Measurements from ENCODE around the gene RMRP. TPM values are rescaled to one million over a fixed set of nuclear protein-coding genes. Genes with fewer than 3 reads are reported as not detected.

Gene RMRP
- total and polyA plus RNA-seq, 10 of the 15 experiments (the other 5 are each of a cell fraction or from before 2014, with no cell fraction given), result 12.0 to 42,450 (median 6,418) TPM; not detected in 4

DNA sequence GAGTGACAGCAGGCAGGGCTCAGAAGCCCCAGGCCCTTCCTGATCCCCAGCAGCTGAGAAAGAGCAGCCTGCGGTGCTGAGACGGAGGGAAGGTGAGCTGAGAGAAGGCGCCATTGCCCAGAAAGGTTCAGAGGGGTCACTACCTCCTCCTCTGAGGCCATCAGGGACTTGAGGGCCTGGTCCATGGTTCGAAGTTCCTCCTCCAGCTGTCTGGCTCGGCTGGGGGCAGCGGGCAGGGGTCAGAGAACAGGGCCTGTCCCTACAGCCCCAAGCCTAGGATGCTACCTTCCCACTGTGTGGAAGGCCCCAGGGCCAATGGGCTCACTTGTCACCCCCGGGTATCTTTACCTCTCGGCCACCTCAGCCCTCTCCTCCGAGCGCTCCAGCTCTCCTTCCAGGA, 27.1 kb upstream of the RMRP start (continued):
- TF ChIP-seq, protein P1, sequence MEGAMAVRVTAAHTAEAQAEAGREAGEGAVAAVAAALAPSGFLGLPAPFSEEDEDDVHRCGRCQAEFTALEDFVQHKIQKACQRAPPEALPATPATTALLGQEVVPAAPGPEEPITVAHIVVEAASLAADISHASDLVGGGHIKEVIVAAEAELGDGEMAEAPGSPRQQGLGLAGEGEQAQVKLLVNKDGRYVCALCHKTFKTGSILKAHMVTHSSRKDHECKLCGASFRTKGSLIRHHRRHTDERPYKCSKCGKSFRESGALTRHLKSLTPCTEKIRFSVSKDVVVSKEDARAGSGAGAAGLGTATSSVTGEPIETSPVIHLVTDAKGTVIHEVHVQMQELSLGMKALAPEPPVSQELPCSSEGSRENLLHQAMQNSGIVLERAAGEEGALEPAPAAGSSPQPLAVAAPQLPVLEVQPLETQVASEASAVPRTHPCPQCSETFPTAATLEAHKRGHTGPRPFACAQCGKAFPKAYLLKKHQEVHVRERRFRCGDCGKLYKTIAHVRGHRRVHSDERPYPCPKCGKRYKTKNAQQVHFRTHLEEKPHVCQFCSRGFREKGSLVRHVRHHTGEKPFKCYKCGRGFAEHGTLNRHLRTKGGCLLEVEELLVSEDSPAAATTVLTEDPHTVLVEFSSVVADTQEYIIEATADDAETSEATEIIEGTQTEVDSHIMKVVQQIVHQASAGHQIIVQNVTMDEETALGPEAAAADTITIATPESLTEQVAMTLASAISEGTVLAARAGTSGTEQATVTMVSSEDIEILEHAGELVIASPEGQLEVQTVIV (IDR thresholded peaks at IDR 0.05; ENCODE audit: borderline replicate concordance, partially characterized antibody), result no peak
- TF ChIP-seq TAF1 (IDR thresholded peaks at IDR 0.05; ENCODE audit: borderline replicate concordance, low read depth, low read length), result no peak
- no peak for TF ChIP-seq ASH2L (IDR thresholded peaks at IDR 0.05; ENCODE audit: borderline replicate concordance, low read depth)
- TF ChIP-seq BMI1 (IDR thresholded peaks at IDR 0.05; ENCODE audit: borderline replicate concordance), result no peak

DNA sequence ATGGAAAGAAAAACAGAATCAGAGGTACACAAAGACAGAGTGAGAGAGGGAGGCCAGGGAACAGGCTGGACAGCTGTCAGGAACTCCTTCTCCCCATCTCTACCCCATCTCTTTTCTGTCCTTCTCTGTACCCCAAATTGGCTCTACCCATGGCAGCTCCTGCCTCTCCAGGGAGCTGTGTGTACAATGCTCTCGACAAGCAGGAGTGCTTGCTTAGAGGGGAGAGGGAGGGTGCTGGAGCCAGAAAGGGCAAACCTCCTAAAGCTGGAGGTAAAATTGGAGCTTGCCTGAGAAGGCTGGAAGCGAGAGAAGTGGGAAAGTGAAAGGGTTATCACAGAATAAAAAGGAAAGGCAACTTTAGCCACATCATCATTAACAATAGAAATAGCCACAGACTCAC, 25.5 kb upstream of the RMRP start:
- no peaks in the 10 kb centered on the region for H4K20me1 ChIP-seq (ENCODE audit: control insufficient read depth, insufficient read depth)
- H3K36me3 ChIP-seq (ENCODE audit: control insufficient read depth in 2 of 2, insufficient read depth in 2 of 2, low read length in 1 of 2), result no peaks in the 10 kb centered on the region
- SMC1A ChIA-PET (ENCODE audit: uncharacterized antibody, unreplicated experiment), result interaction anchor here (0.9 to 1.1 kb wide), 3 partner anchors 8 to 44 kb away, joined by 3 to 4 read pairs (median 4); no protein-coding TSS in a partner anchor
- no peak overlapping the region for H3K4me2 ChIP-seq (ENCODE audit: control insufficient read depth, insufficient read depth)
- H3K4me1 ChIP-seq (ENCODE audit: control insufficient read depth, insufficient read depth, low read length), result peaks cover 8% of the 10 kb centered on the region
- POLR2A ChIA-PET, result interaction anchor here (2.7 kb wide), 1 partner anchor 13 kb away, joined by 8 read pairs; no protein-coding TSS in a partner anchor
- BruUV-seq (replicated peaks), result no TSS peak
- no peaks in the 10 kb centered on the region for H3K79me2 ChIP-seq (ENCODE audit: control insufficient read depth, insufficient read depth, low read length)
- ATAC-seq (no peak), DNase-seq (ENCODE audit: low read depth, low spot score) (no peak), FAIRE-seq (no peak)
- intact Hi-C loops (cut with micrococcal nuclease; ENCODE audit: unreplicated experiment), result no loop called here
- 10% methylated on average over 2 of the region's 2 CpGs for WGBS (ENCODE audit: insufficient coverage, insufficient replicate concordance, low lambda C conversion rate, missing lambda C conversion rate)
- no peak overlapping the region for H3K4me3 ChIP-seq
- in situ Hi-C loops (cut with MboI), result no loop called here
- CTCF ChIA-PET, result interaction anchor here (0.8 to 5.0 kb wide), 4 partner anchors 8 to 66 kb away, joined by 3 to 39 read pairs (median 4); no protein-coding TSS in a partner anchor
- no peak overlapping the region for H3K27ac ChIP-seq (ENCODE audit: control insufficient read depth, insufficient read depth)
- RAD21 ChIA-PET (ENCODE audit: unreplicated experiment), result interaction anchor here (1.0 to 1.3 kb wide), 2 partner anchors 13 to 24 kb away, joined by 3 read pairs; no protein-coding TSS in a partner anchor
- no peaks in the 10 kb centered on the region for H3K9me3 ChIP-seq (replicated peaks; ENCODE audit: control insufficient read depth, insufficient read depth, low read length)
- H3K9ac ChIP-seq (ENCODE audit: control insufficient read depth, insufficient read depth, low read length), result no peak overlapping the region
- H2AFZ ChIP-seq (ENCODE audit: control insufficient read depth, low read depth, low read length), result no peak overlapping the region
- H3K27me3 ChIP-seq (replicated peaks in 1 of 2; ENCODE audit: control insufficient read depth in 2 of 2, insufficient read depth in 2 of 2, low read length in 1 of 2), result no peaks in the 10 kb centered on the region; a peak in 1 of 4 replicates
- TF ChIP-seq SIX5 (IDR thresholded peaks at IDR 0.05; ENCODE audit: low read depth, low read length, severe bottlenecking) (no peak), RB1 (IDR thresholded peaks at IDR 0.05; ENCODE audit: borderline replicate concordance) (no peak), MEF2A (IDR thresholded peaks at IDR 0.05; ENCODE audit: insufficient read depth, low read depth, low read length) (no peak), RAD21 (IDR thresholded peaks at IDR 0.05; ENCODE audit: insufficient read depth, low read depth, low read length) (no peak), NRF1 (conservative IDR thresholded peaks at IDR 0.05; ENCODE audit: low read depth, low read length) (no peak), YY1 (IDR thresholded peaks at IDR 0.05; ENCODE audit: low read depth, low read length) (no peak), NFXL1 (IDR thresholded peaks at IDR 0.05; ENCODE audit: borderline replicate concordance) (no peak), LARP7 (IDR thresholded peaks at IDR 0.05) (no peak), TBL1XR1 (IDR thresholded peaks at IDR 0.05; ENCODE audit: low read depth, low read length) (no peak), ZSCAN29 (IDR thresholded peaks at IDR 0.05) (no peak), SPI1 (IDR thresholded peaks at IDR 0.05; ENCODE audit: borderline replicate concordance, insufficient read depth, low read depth, low read length) (no peak)
- TF ChIP-seq, protein P2, sequence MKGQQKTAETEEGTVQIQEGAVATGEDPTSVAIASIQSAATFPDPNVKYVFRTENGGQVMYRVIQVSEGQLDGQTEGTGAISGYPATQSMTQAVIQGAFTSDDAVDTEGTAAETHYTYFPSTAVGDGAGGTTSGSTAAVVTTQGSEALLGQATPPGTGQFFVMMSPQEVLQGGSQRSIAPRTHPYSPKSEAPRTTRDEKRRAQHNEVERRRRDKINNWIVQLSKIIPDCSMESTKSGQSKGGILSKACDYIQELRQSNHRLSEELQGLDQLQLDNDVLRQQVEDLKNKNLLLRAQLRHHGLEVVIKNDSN (IDR thresholded peaks at IDR 0.05; ENCODE audit: borderline replicate concordance, extremely low read length, insufficient read depth, low read depth, low read length), result no peak
- TF ChIP-seq, protein P3, sequence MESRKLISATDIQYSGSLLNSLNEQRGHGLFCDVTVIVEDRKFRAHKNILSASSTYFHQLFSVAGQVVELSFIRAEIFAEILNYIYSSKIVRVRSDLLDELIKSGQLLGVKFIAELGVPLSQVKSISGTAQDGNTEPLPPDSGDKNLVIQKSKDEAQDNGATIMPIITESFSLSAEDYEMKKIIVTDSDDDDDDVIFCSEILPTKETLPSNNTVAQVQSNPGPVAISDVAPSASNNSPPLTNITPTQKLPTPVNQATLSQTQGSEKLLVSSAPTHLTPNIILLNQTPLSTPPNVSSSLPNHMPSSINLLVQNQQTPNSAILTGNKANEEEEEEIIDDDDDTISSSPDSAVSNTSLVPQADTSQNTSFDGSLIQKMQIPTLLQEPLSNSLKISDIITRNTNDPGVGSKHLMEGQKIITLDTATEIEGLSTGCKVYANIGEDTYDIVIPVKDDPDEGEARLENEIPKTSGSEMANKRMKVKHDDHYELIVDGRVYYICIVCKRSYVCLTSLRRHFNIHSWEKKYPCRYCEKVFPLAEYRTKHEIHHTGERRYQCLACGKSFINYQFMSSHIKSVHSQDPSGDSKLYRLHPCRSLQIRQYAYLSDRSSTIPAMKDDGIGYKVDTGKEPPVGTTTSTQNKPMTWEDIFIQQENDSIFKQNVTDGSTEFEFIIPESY (IDR thresholded peaks at IDR 0.05), result no peak
